SK-N-MC (cell line): Measurements from ENCODE around the gene ZDHHC7.

ENCODE experiments used
- EZH2 ChIP-seq: fragments of 200-600 bp; sonication (generic); IDR thresholded peaks from one replicate; pipeline ENCODE4 v1.6.1; 2017; ENCODE audit warnings: antibody characterized with exemption
- FOXP2 ChIP-seq: optimal IDR thresholded peaks from 2 replicates; pipeline ENCODE3; 2011; ENCODE audit warnings: mild to moderate bottlenecking, moderate library complexity; ENCODE audit not compliant: insufficient read depth; ENCODE audit errors: extremely low read length, control extremely low read depth
- POLR2AphosphoS5 ChIP-seq: IDR thresholded peaks from 2 replicates; pipeline ENCODE4 v1.6.1; 2012; ENCODE audit warnings: mild to moderate bottlenecking, low read depth, low read length, borderline replicate concordance

- TF ChIP-seq EZH2 (no peak), POLR2AphosphoS5 (no peak), FOXP2 (no peak)
Measured at GRCh38 chr16:84947996-84948850, 63.1 kb downstream of the ZDHHC7 start.
